Superior temporal gyrus (tissue), 1 donor: ENCODE data around the gene GH1.
A peak's percentile ranks its signal among the peaks of the same experiment; 100 is the strongest.
"Not testable (repeated sequence)": the region's sequence is repeated elsewhere in the genome, so short reads cannot be mapped to it uniquely, and the experiment has no call there.

Experiments
- DNase-seq: peaks from one replicate; pipeline ENCODE4 v3.0.0-alpha.2; 2016; ENCODE audit errors: extremely low spot score

GH1 gene

DNA sequence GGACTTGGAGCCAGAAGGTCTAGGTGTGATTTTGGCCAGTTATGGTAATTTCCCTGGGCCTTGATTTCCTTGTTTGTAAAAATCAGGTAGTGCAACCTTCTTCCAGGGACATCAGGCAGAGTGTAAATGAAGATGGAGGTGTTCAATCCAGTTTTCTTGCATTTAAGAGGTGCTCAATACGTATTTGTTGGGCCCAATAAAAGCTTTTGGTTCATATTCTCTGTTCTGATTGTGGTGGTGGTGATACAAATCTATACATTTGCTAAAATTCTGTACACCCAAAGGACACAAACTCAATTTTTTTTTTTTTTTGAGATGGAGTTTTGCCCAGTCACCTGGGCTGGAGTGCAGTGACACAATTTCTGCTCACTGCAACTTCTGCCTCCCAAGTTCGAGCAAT, 7.5 kb upstream of the GH1 start:
- no peak for DNase-seq

GRCh38 chr17:63925615-63926014, 7.0 kb upstream of the GH1 start:
- DNase-seq = no peak

- DNase-seq = not testable (repeated sequence)
Observed at GRCh38 chr17:63922402-63922801, 3.8 kb upstream of the GH1 start.

DNA sequence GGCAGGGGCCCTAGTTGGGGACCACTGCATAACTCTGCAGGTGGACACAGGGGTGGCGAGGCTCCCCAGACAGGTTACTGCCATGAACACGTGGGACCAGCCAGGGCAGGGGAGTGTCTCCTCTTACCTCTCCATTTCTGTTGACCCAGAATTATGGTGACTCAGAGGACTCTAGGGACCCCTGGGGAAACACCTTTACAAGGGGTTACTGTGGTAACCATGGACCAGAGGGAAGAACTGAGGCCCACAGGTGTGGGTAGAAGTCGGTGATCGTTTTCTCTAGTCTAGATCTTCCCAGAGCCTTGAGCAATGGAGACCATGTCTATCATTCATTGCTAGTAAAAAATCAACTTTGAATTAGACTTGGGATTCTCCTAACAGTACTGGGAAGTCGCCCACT, 2.1 kb upstream of the GH1 start:
- DNase-seq = not testable (repeated sequence)

DNA sequence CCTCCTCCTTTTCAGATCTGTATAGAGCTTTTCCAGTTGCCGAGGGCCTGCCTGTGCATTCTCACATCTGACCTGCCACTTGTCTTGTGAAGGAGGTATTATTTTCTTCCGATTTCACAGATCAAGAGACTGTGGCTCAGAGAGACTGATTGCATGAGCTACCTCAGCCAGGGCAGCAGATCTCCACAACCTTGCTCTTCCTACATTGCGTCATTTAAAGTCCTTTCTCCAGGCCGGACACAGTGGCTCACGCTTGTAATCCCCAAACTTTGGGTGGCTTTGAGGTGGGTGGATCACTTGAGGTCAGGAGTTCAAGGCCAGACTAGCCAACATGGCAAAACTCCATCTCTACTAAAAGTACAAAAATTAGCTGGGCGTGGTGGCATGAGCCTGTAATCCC, 1.4 kb upstream of the GH1 start:
- not testable (repeated sequence) for DNase-seq

- peak; percentile 72 for DNase-seq
Observed at GRCh38 chr17:63919311-63919723, 678 bp upstream of the GH1 start.

GRCh38 chr17:63918305-63918704, 334 bp downstream of the GH1 start:
- no peak for DNase-seq

DNA sequence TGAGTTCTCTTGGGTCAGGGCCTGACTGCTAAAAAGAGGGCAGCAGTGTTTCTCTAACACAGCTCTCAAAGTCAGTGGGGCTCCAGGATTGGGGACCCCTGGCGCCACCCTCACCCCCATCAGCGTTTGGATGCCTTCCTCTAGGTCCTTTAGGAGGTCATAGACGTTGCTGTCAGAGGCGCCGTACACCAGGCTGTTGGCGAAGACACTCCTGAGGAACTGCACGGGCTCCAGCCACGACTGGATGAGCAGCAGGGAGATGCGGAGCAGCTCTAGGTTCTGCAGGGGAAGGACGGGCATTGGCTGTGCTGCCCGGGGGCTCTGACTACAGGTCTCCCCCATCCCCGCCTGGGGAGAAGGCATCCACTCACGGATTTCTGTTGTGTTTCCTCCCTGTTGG, 993 bp downstream of the GH1 start:
- DNase-seq = no peak

DNA sequence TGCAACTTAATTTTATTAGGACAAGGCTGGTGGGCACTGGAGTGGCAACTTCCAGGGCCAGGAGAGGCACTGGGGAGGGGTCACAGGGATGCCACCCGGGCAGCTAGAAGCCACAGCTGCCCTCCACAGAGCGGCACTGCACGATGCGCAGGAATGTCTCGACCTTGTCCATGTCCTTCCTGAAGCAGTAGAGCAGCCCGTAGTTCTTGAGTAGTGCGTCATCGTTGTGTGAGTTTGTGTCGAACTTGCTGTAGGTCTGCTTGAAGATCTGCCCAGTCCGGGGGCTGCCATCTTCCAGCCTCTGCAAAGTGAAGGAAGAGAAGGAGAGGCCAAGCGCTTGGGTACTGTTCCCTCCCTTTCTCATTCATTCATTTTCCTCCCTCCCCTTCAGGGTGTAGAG, 1.4 kb downstream of the GH1 start:
- not testable (repeated sequence) for DNase-seq

GRCh38 chr17:63916566-63917185, 2.0 kb downstream of the GH1 start:
- no peak for DNase-seq

DNA sequence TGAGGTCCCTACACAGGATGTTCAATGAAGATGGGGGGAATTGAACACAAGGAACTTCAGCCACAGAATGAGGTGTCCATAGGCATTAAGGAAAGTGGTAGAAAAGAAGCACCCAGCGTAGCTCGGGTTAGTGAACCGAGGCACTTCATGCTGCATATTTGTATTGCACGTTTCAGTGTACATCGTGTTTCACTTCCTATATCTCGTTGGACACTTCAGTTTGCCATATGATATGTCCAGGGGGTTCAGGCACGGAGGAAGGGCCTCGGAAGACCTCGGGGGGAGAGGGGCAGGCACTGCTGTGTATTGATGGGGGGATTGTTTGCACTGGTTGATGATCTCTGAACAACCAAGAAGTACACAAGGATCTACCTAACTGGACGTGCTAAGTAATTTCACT, 2.9 kb downstream of the GH1 start:
- DNase-seq = not testable (repeated sequence)

DNA sequence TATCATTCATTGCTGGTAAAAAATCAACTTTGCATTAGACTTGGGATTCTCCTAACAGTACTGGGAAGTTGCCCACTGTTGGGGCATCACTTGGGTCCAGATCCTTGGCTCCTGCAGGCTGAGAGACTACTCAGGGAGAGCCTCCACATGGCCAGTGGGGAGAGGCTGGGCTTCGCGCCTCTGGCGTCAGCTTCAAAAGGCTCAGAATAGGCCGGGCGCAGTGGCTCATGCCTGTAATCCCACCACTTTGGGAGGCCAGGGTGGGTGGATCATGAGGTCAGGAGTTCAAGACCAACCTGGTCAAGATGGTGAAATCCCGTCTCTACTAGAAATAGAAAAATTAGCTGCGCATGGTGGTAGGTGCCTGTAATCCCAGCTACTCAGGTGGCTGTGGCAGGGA, 4.2 kb downstream of the GH1 start:
- no peak for DNase-seq

GRCh38 chr17:63911657-63912100, 7.0 kb downstream of the GH1 start:
- DNase-seq = peak; percentile 19

GRCh38 chr17:63911041-63911635, 7.5 kb downstream of the GH1 start, which contains the start of gene CSHL1:
Gene CSHL1, minus strand, starts transcription at chr17:63911258. Its CDS starts 62 bp downstream, at chr17:63911196.
- DNase-seq = no peak

DNA sequence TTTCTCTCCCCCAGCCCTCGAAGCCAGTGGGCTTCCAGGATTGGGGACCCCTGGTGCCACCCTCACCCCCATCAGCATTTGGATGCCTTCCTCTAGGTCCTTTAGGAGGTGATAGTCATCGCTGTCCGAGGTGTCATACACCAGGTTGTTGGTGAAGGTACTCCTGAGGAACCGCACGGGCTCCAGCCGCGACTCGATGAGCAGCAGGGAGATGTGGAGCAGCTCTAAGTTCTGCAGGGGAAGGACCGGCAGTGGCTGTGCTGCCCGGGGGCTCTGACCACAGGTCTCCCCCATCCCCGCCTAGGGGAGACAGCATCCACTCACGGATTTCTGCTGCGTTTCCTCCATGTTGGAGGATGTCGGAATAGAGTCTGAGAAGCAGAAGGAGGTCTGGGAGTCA, 8.5 kb downstream of the GH1 start:
- DNase-seq = no peak

- DNase-seq = not testable (repeated sequence)
Observed at GRCh38 chr17:63909586-63909985, 9.1 kb downstream of the GH1 start.

- not testable (repeated sequence) for DNase-seq
Observed at GRCh38 chr17:63907161-63907778, 11.4 kb downstream of the GH1 start.

DNA sequence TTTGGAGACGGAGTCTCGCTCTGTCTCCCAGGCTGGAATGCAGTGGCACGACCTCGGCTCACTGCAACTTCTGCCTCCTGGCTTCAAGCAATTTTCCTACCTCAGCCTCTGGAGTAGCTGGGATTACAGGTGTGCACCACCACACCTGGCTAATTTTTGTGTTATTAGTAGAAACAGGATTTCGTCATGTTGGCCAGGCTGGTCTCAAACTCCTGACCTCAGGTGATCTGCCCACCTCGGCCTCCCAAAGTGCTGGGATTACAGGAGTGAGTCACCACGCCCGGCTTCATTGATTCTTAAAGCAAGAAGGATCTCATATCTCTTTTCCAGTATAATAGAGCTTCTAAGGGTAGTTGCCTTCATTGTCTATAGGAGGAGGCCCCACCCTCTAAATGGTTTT, 13.8 kb downstream of the GH1 start:
- not testable (repeated sequence) for DNase-seq

DNA sequence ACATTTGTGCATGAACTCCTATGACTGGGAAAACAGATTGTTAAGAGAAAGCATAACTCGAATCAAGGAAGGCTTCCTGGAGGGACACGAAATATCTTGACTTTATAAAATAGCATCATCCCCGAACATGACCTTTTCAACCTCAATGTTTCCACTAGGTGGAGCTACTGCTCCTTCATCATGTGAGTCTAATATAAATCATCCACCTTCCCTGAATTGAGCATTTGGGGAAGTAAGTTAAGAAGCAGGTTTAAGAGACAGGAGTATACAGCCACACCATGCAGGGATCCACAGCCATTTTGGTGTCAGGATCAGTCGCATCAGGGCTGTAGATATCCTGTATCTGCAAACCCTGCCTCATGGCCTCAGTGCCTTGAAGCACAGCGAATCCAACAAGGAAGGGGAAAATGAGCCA, 14.8 kb downstream of the GH1 start:
- DNase-seq = not testable (repeated sequence)

GRCh38 chr17:63901971-63902370, 16.7 kb downstream of the GH1 start:
- DNase-seq = not testable (repeated sequence)

- not testable (repeated sequence) for DNase-seq
Observed at GRCh38 chr17:63898899-63899798, 19.5 kb downstream of the GH1 start.
